Lower lobe of right lung (tissue), 2 donors: ENCODE data around the gene PDE11A. TPM values are rescaled to one million over a fixed set of nuclear protein-coding genes. Genes with fewer than 3 reads are reported as not detected.

Experiments
- ATAC-seq, 2 donors: fragments of 200-7000 bp; cut with Tn5 transposase; one replicate each; pipeline ENCODE4 v1.9.1; 2020 to 2022; ENCODE audit warnings: mild to moderate bottlenecking in 2 of 2, moderate library complexity in 2 of 2
- DNase-seq: peaks from one replicate; pipeline ENCODE4 v3.0.0-alpha.2; 2020
- H3K27ac ChIP-seq: fragments of 200-600 bp; one replicate; pipeline ENCODE4 v1.8.0; 2022
- H3K27me3 ChIP-seq: fragments of 200-600 bp; one replicate; pipeline ENCODE4 v1.8.0; 2022; ENCODE audit warnings: low read depth
- H3K36me3 ChIP-seq: fragments of 200-600 bp; one replicate; pipeline ENCODE4 v1.8.0; 2022; ENCODE audit warnings: mild to moderate bottlenecking
- H3K4me1 ChIP-seq: fragments of 200-600 bp; one replicate; pipeline ENCODE4 v1.8.0; 2022
- H3K4me3 ChIP-seq: fragments of 200-600 bp; one replicate; pipeline ENCODE4 v1.8.0; 2022; ENCODE audit warnings: mild to moderate bottlenecking
- H3K9me3 ChIP-seq: fragments of 200-600 bp; one replicate; pipeline ENCODE4 v1.8.0; 2022
- intact Hi-C: fragments of 100-400 bp; cut with DNase I; formaldehyde crosslinking; loops from one replicate; pipeline ENCODE4 v1.11.0; 2022
- total RNA-seq: library from RNA; stranded (reverse); fragmentation: NEBNext Ultra II Directional; extraction: Animal tissue kit (Norgen Biotek cat#: 25700); gene quantifications from one replicate; pipeline ENCODE4 v1.2.1, GENCODE V29; 2021
- TF ChIP-seq, protein P1 (sequence below): fragments of 200-600 bp; IDR thresholded peaks from one replicate; pipeline ENCODE4 v1.8.0; 2022; ENCODE audit warnings: antibody characterized with exemption, mild to moderate bottlenecking
- donor health status: DM: no; HTN: yes; CAD: no; lungs with severe emphysema.

PDE11A gene
- total RNA-seq, 1 donor from 2014 or later: 0.27 TPM

GRCh38 chr2:177705511-177706173 is 366.9 kb downstream of the PDE11A start:
- DNase-seq (no peak), ATAC-seq (no peak)
- no peak overlapping the region for H3K27ac ChIP-seq
- intact Hi-C loops: no loop called here
- TF ChIP-seq, protein P1, sequence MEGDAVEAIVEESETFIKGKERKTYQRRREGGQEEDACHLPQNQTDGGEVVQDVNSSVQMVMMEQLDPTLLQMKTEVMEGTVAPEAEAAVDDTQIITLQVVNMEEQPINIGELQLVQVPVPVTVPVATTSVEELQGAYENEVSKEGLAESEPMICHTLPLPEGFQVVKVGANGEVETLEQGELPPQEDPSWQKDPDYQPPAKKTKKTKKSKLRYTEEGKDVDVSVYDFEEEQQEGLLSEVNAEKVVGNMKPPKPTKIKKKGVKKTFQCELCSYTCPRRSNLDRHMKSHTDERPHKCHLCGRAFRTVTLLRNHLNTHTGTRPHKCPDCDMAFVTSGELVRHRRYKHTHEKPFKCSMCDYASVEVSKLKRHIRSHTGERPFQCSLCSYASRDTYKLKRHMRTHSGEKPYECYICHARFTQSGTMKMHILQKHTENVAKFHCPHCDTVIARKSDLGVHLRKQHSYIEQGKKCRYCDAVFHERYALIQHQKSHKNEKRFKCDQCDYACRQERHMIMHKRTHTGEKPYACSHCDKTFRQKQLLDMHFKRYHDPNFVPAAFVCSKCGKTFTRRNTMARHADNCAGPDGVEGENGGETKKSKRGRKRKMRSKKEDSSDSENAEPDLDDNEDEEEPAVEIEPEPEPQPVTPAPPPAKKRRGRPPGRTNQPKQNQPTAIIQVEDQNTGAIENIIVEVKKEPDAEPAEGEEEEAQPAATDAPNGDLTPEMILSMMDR: no peak
- H3K36me3 ChIP-seq: no peaks in the 10 kb centered on the region
- H3K27me3 ChIP-seq: no peaks in the 10 kb centered on the region
- H3K4me1 ChIP-seq: no peaks in the 10 kb centered on the region
- no peak overlapping the region for H3K4me3 ChIP-seq
- H3K9me3 ChIP-seq: no peaks in the 10 kb centered on the region

GRCh38 chr2:177703159-177703558 is 369.4 kb downstream of the PDE11A start:
- intact Hi-C loops: no loop called here
- Histone ChIP-seq H3K4me3 (no peak overlapping the region), H3K4me1 (no peaks in the 10 kb centered on the region), H3K27me3 (no peaks in the 10 kb centered on the region), H3K36me3 (no peaks in the 10 kb centered on the region), H3K27ac (no peak overlapping the region), H3K9me3 (no peaks in the 10 kb centered on the region)
- TF ChIP-seq, protein P1: no peak
- no peak for DNase-seq
- no peak for ATAC-seq

DNA sequence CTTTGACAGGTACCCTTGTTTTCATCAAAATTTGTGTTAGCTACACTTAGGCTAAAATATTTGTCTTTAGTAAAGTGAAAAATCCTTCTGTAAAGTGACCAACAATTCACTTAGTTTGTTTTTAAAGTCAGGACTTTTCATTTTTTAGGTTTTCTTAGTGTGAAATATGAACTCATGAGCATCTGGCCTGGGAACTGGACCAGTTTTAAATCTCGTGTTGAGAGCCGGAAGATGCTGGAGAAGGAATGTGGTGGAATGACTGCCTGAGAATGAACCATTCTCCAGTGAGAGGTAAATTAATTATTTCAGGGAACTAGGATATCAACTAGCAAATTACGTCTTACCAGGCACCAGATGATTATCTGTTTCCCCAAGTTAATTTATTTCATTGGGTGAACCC is 374.3 kb downstream of the PDE11A start:
- TF ChIP-seq, protein P1: no peak
- Histone ChIP-seq H3K4me1 (no peaks in the 10 kb centered on the region), H3K36me3 (no peaks in the 10 kb centered on the region), H3K27ac (no peak overlapping the region), H3K4me3 (no peak overlapping the region), H3K9me3 (no peaks in the 10 kb centered on the region), H3K27me3 (no peaks in the 10 kb centered on the region)
- DNase-seq (no peak), ATAC-seq (no peak)
- intact Hi-C loops: no loop called here

GRCh38 chr2:177694348-177694747 is 378.2 kb downstream of the PDE11A start:
- TF ChIP-seq, protein P1: no peak
- Histone ChIP-seq H3K36me3 (no peaks in the 10 kb centered on the region), H3K4me3 (no peak overlapping the region), H3K4me1 (no peaks in the 10 kb centered on the region), H3K27ac (no peak overlapping the region), H3K27me3 (no peaks in the 10 kb centered on the region), H3K9me3 (no peaks in the 10 kb centered on the region)
- no peak for DNase-seq
- no peak for ATAC-seq
- intact Hi-C loops: no loop called here

DNA sequence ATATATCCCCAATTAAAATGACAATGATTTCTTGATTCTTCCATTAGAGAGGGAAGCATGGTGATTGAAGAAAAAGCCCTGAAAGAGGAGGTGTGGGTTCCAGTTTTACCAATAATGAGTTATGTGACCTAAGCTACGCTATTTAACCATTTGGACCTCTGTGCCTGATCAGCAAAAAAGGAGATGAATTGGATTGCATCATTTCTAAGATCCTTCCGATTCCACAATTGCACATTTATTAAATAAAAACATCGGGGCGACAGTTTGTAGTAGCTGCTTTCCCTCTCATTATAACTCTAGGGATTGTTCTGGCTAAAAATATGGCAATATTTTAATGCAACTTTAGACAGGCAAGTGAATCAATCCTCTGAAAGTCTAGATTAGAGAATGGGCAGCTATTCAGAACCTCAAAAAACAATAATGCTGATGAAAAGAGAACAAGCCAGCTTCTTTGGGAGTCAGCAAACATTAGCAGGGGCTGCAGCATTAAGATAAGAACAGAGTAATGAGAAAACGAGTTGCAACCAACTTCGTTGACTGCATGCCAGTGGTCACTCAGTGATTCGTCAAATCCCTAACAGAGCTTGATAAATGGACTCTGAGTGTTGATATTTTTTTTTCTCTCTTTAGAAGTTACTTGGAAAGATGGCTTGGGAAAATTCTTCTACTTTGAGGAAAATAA is 378.8 kb downstream of the PDE11A start:
- no peak for DNase-seq
- TF ChIP-seq, protein P1: no peak
- no peak for ATAC-seq
- H3K4me1 ChIP-seq: no peaks in the 10 kb centered on the region
- intact Hi-C loops: no loop called here
- no peak overlapping the region for H3K4me3 ChIP-seq
- H3K27ac ChIP-seq: no peak overlapping the region
- no peaks in the 10 kb centered on the region for H3K27me3 ChIP-seq
- no peaks in the 10 kb centered on the region for H3K9me3 ChIP-seq
- no peaks in the 10 kb centered on the region for H3K36me3 ChIP-seq
